Measurements from ENCODE around the gene ADAMTS12. TPM values are rescaled to one million over a fixed set of nuclear protein-coding genes. Genes with fewer than 3 reads are reported as not detected.

ADAMTS12 gene
- total RNA-seq, 3 donors from 2014 or later = 4.4 to 17.4 (median 15.0) TPM

GRCh38 chr5:33628796-33629195 lies 263.0 kb downstream of the ADAMTS12 start:
- H3K9me3 ChIP-seq = no peaks in the 10 kb centered on the region
- no peak for DNase-seq (ENCODE audit: low spot score in 2 of 2)
- H3K36me3 ChIP-seq = no peaks in the 10 kb centered on the region
- H3K4me3 ChIP-seq = no peak overlapping the region
- intact Hi-C loops (cut with DNase I; ENCODE audit: low total_unique reads) = loop anchor here (10.0 kb wide), 1 partner anchor 224 kb away; no protein-coding TSS in a partner anchor
- H3K27me3 ChIP-seq = no peaks in the 10 kb centered on the region
- no peak overlapping the region for H3K27ac ChIP-seq
- TF ChIP-seq POLR2AphosphoS5 (IDR thresholded peaks at IDR 0.05) = no peak
- TF ChIP-seq CTCF (IDR thresholded peaks at IDR 0.05) = no peak
- no peak for TF ChIP-seq POLR2A (IDR thresholded peaks at IDR 0.05)
- H3K4me1 ChIP-seq = no peaks in the 10 kb centered on the region

DNA sequence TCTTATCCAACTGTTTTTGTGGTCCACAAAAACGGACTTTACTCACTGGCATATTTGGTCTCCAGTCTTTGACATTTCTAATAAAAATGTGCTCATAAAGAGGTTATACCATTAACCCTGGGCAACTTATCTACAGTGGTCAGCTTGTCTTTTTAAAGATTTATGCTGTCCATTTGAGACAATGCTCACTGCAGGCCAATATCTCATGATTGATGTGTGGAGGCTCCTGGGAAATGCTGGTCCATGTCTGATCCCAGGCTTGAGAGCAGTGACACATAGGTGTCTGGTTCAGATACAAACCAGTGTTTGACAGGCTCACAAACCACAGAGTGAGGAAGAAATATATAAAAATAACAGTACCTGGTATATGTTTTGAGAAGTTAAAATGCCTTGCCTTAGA lies 270.3 kb downstream of the ADAMTS12 start:
- intact Hi-C loops (cut with DNase I; ENCODE audit: low total_unique reads) = loop anchor here (10.0 kb wide), 1 partner anchor 217 kb away; no protein-coding TSS in a partner anchor
- no peak for DNase-seq (ENCODE audit: low spot score in 2 of 2)
- Histone ChIP-seq H3K36me3 (no peaks in the 10 kb centered on the region), H3K9me3 (no peaks in the 10 kb centered on the region), H3K27ac (no peak overlapping the region), H3K4me1 (no peaks in the 10 kb centered on the region), H3K27me3 (no peaks in the 10 kb centered on the region), H3K4me3 (no peak overlapping the region)
- TF ChIP-seq POLR2AphosphoS5 (IDR thresholded peaks at IDR 0.05) (no peak), CTCF (IDR thresholded peaks at IDR 0.05) (no peak), POLR2A (IDR thresholded peaks at IDR 0.05) (no peak)

- no peaks in the 10 kb centered on the region for H3K36me3 ChIP-seq
- DNase-seq (ENCODE audit: low spot score in 2 of 2) = no peak
- H3K27me3 ChIP-seq = no peaks in the 10 kb centered on the region
- no peak overlapping the region for H3K27ac ChIP-seq
- H3K4me1 ChIP-seq = no peaks in the 10 kb centered on the region
- no peaks in the 10 kb centered on the region for H3K9me3 ChIP-seq
- no peak overlapping the region for H3K4me3 ChIP-seq
- intact Hi-C loops (cut with DNase I; ENCODE audit: low total_unique reads) = no loop called here
- TF ChIP-seq POLR2A (IDR thresholded peaks at IDR 0.05) = no peak
- TF ChIP-seq CTCF (IDR thresholded peaks at IDR 0.05) = no peak
- no peak for TF ChIP-seq POLR2AphosphoS5 (IDR thresholded peaks at IDR 0.05)
These were observed 277.8 kb downstream of the ADAMTS12 start for GRCh38 chr5:33614039-33614438.

GRCh38 chr5:33612386-33612785 lies 279.4 kb downstream of the ADAMTS12 start:
- Histone ChIP-seq H3K9me3 (no peaks in the 10 kb centered on the region), H3K27ac (no peak overlapping the region), H3K4me1 (no peaks in the 10 kb centered on the region), H3K27me3 (no peaks in the 10 kb centered on the region), H3K36me3 (no peaks in the 10 kb centered on the region), H3K4me3 (no peak overlapping the region)
- intact Hi-C loops (cut with DNase I; ENCODE audit: low total_unique reads) = no loop called here
- TF ChIP-seq POLR2AphosphoS5 (IDR thresholded peaks at IDR 0.05) (no peak), CTCF (IDR thresholded peaks at IDR 0.05) (no peak), POLR2A (IDR thresholded peaks at IDR 0.05) (no peak)
- DNase-seq (ENCODE audit: low spot score in 2 of 2) = no peak

- H3K4me3 ChIP-seq = no peak overlapping the region
- H3K36me3 ChIP-seq = no peaks in the 10 kb centered on the region
- TF ChIP-seq POLR2AphosphoS5 (IDR thresholded peaks at IDR 0.05) (no peak), POLR2A (IDR thresholded peaks at IDR 0.05) (no peak), CTCF (IDR thresholded peaks at IDR 0.05) (no peak)
- intact Hi-C loops (cut with DNase I; ENCODE audit: low total_unique reads) = no loop called here
- no peaks in the 10 kb centered on the region for H3K27me3 ChIP-seq
- DNase-seq (ENCODE audit: low spot score in 2 of 2) = no peak
- no peaks in the 10 kb centered on the region for H3K9me3 ChIP-seq
- no peak overlapping the region for H3K27ac ChIP-seq
- no peaks in the 10 kb centered on the region for H3K4me1 ChIP-seq
These were observed 279.9 kb downstream of the ADAMTS12 start for GRCh38 chr5:33611877-33612276.
